Measurements from ENCODE around the gene TSSK6.

- TF ChIP-seq POLR2A (IDR thresholded peaks at IDR 0.05; ENCODE audit: low read depth, low read length) (no peak), POLR2AphosphoS5 (IDR thresholded peaks at IDR 0.05; ENCODE audit: low read depth, low read length) (no peak)
Measured at GRCh38 chr19:19549804-19550464, 34.6 kb upstream of the TSSK6 start.
